Measurements from ENCODE around the gene MLPH.

DNA sequence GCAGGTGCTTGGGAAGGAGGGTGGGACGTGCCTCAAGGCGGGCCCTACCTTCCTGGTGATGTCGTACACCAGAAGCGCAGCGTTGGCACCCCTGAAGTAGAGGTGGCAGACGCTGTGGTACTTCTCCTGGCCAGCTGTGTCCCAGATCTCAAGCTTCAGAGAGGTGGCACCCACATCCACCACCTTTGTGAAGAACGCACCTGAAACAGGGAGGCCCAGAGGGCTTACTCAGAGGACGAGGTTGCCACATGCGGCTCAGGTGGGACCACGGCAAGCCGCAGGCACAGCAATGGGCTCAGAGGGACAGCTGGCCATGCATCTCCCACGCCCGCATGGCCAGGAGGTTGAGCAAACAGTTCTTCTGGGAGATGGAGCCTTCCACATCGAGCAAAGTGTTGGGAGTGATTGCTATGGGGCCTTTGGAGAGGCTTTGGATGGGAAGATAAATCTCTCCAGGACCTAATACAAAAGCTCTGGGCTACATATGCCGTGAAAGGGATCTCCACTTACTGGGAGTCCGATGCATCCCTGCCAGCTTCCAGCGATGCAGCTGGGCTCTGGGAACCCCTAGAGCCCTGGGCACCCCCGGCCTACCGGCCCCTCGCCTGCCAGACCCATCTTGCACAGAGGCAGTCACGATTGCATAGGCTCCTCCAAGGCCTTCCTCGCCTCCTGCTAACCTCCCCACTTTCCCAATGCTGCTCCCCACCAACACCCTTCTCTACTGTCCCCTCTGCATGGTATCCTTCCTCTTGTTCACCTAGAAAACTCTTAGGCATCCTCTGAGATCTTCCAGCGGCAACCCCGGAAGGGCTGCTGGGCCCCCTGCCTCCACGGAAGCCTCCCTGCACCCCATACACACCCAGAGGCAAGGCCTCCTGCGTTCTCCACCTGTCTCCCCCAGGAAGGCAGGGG, 91.2 kb downstream of the MLPH start:
- TF ChIP-seq CTBP1 (IDR thresholded peaks at IDR 0.05; ENCODE audit: borderline replicate concordance) (no peak), SP1 (IDR thresholded peaks at IDR 0.05) (no peak), ARNT (IDR thresholded peaks at IDR 0.05) (no peak), FOXM1 (IDR thresholded peaks at IDR 0.05; ENCODE audit: borderline replicate concordance) (no peak), BHLHE40 (IDR thresholded peaks at IDR 0.05; ENCODE audit: borderline replicate concordance) (no peak), TARDBP (IDR thresholded peaks at IDR 0.05) (no peak)
